ENCODE measurements around the gene WHRN.

Gene WHRN

DNA sequence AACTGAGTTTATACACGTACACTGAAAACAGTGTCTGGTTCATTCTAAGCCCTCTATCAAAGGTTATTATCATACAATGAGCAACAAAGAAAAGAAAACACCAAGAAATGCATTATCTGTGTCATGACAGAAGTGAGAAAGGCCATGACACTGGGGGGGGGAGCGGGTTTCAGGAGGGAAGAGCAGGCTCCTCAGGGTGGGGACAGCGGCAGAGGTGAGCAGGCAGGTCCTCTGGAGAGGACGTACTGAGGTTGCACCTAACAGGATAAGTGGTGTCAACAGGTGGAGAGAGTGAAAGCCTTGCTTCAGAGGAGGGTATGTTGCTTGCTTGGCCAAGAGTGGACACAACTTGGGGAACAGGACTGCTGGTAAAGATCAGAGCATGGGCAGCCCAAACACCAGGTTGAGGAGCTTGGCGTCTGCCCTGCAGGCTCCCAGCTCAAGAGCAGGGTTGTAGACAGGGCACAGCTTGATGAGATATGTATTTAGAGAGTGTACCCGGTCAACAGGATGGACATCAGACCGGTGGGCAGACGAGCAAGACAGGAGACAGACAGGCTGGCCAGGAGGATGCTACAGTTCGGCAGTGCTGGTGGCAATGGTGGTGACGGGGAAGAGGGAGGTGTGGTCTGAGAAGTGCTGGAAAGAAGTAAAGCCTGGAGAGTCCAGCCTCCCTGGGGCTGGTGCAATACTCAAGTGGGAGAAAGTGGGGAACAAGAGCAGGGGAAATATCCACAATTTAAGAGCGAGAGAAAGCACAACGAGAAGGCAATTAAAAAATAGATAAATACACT is 10.3 kb downstream of the WHRN start:
- Histone ChIP-seq H3K9me3 (ENCODE audit: low read length) (no peaks in the 10 kb centered on the region), H2AFZ (ENCODE audit: low read depth, low read length) (no peak overlapping the region), H3K4me3 (ENCODE audit: low read length) (no peak overlapping the region), H3K27me3 (ENCODE audit: insufficient read depth, low read length) (no peaks in the 10 kb centered on the region), H3K36me3 (ENCODE audit: insufficient read depth, low read length) (no peaks in the 10 kb centered on the region), H3K4me1 (ENCODE audit: insufficient read depth, low read length) (peaks cover 47% of the 10 kb centered on the region)

DNA sequence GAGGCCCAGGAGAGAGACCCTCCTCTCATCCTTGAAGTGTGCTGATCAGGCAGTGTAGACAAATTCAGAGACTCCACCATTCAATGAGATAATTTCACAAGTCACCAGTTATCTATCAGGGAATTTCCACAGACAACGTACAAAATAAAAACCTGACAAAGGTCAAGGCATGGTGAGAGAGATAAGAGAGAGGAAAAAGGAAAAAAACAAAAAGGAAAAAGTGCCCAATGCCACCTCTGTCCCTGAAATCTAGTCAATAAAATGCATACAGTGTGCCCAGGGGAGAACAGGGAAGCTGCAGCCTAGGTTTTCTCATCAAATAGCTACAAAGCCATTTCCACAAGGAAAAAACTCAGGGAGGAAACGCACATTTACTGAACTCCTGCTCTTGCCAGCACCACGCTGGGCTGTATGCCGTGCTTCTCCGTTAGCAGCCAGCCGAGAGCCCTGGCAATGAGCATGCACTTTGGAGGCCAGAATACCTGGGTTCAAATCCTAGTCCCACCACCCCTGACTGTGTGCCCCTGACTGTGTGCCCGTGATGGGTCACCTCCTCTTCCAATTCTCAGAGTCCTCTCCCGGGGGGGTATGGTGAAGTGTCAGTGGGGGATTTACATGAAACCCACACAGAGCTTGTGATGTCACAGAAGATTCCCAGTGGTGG is 11.6 kb downstream of the WHRN start:
- no peaks in the 10 kb centered on the region for H3K9me3 ChIP-seq (ENCODE audit: low read length)
- H3K4me1 ChIP-seq (ENCODE audit: insufficient read depth, low read length), result peaks cover 34% of the 10 kb centered on the region
- H3K36me3 ChIP-seq (ENCODE audit: insufficient read depth, low read length), result no peaks in the 10 kb centered on the region
- H2AFZ ChIP-seq (ENCODE audit: low read depth, low read length), result no peak overlapping the region
- no peaks in the 10 kb centered on the region for H3K27me3 ChIP-seq (ENCODE audit: insufficient read depth, low read length)
- H3K4me3 ChIP-seq (ENCODE audit: low read length), result no peak overlapping the region

DNA sequence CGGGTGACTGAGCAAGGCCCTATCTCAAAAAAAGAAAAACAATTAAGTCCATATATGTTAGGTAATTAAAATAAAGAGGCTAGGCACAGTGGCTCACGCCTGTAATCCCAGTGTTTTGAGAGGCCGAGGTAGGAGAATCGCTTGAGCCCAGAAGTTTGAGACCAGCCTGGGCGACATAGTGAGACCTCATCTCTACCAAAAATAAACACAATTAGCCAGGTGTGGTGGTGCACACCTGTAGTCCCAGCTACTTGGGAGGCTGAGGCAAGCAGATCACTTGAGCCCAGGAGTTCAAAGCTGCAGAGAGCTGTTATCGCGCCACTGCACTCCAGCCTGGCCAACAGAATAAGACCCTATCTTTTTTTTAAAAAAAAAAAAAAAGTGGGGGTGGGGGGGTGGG is 12.3 kb downstream of the WHRN start:
- H3K4me3 ChIP-seq (ENCODE audit: low read length), result no peak overlapping the region
- no peaks in the 10 kb centered on the region for H3K27me3 ChIP-seq (ENCODE audit: insufficient read depth, low read length)
- peaks cover 29% of the 10 kb centered on the region for H3K4me1 ChIP-seq (ENCODE audit: insufficient read depth, low read length)
- H3K9me3 ChIP-seq (ENCODE audit: low read length), result no peaks in the 10 kb centered on the region
- H2AFZ ChIP-seq (ENCODE audit: low read depth, low read length), result no peak overlapping the region
- no peaks in the 10 kb centered on the region for H3K36me3 ChIP-seq (ENCODE audit: insufficient read depth, low read length)

DNA sequence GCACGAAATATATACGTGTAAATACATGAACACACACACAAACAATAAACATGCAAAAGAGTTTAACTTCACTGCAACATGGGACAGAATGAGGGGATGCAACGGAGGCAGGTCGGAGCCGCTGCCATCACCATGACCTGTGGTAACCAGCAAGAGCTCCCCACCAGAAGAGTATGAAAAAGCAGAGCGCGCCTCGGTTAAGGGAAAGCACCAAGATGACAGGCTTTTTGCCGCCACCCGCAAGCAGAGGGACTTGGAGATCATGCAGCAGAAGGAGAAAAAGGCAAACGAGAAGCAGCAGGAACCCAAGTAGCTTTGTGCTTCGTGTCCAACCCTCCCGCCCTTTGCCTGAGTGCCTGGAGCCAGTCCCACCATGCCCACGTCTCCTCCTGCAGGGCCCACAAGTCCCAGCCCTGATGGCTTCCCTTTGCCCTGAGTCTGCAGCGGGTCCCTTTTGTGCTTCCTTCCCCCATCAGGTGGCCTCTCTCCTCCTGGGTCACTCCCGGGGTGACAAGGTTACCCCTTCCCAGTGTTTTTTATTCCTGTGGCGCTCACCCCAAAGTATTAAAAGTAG is 13.8 kb downstream of the WHRN start:
- H3K9me3 ChIP-seq (ENCODE audit: low read length), result no peaks in the 10 kb centered on the region
- H3K36me3 ChIP-seq (ENCODE audit: insufficient read depth, low read length), result no peaks in the 10 kb centered on the region
- no peaks in the 10 kb centered on the region for H3K27me3 ChIP-seq (ENCODE audit: insufficient read depth, low read length)
- peaks cover 21% of the 10 kb centered on the region for H3K4me1 ChIP-seq (ENCODE audit: insufficient read depth, low read length)
- H3K4me3 ChIP-seq (ENCODE audit: low read length), result no peak overlapping the region
- no peak overlapping the region for H2AFZ ChIP-seq (ENCODE audit: low read depth, low read length)

DNA sequence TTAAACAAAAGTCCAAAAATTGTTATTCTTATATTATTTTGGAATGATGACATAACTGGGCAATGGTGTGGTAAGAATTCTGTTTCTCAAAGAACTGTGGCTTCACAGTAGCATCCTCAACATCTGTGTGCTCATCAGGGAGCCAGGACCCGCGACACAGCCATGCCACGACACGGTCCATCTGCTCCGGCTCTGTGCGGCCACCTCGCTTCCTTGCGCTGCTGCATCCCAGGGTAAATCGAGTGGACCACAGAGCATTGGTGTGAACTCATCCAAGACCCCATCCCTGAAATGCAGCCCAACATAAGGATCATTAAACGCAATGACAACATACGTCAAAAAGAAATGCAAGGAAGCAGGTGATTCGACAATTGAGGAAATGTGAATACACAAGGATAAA is 15.3 kb downstream of the WHRN start:
- no peaks in the 10 kb centered on the region for H3K9me3 ChIP-seq (ENCODE audit: low read length)
- no peaks in the 10 kb centered on the region for H3K27me3 ChIP-seq (ENCODE audit: insufficient read depth, low read length)
- no peaks in the 10 kb centered on the region for H3K36me3 ChIP-seq (ENCODE audit: insufficient read depth, low read length)
- no peak overlapping the region for H2AFZ ChIP-seq (ENCODE audit: low read depth, low read length)
- H3K4me1 ChIP-seq (ENCODE audit: insufficient read depth, low read length), result peaks cover 6% of the 10 kb centered on the region
- H3K4me3 ChIP-seq (ENCODE audit: low read length), result no peak overlapping the region

DNA sequence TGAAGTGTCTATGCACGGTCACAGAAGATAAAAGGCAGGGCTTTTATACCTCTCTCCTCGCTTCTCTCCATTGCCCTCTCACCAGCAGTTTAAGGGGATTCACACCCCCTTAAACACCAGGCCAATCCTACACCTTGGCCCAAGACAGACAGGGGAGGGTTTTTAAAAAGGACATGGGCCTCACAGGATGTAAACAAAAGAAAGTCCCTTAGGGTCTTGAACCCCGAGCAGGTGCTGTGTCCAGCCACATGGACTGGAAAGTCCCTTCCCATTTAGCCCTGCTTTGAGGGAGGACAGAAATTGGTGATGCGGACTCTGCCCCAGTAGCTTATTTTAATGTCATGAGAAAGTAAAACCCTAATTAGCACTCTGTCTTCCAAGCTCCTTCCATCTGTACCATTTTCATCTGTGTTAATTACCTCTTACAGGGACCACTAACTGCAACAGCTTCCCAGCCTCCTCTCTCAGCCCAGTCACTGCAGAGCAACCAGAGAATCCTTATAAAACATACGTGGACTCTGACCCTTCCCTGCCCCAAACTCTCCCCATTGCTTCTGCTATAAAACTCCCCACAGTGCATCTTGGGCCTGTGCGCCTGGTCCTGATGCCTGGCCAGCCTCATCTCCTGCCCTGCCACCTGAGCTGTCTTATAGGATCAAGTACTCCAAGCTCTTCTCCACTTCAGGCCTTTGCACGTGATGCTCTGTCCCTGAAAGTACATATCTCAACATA is 16.7 kb downstream of the WHRN start:
- no peak overlapping the region for H2AFZ ChIP-seq (ENCODE audit: low read depth, low read length)
- H3K4me3 ChIP-seq (ENCODE audit: low read length), result no peak overlapping the region
- no peaks in the 10 kb centered on the region for H3K9me3 ChIP-seq (ENCODE audit: low read length)
- peaks cover 4% of the 10 kb centered on the region for H3K4me1 ChIP-seq (ENCODE audit: insufficient read depth, low read length)
- H3K27me3 ChIP-seq (ENCODE audit: insufficient read depth, low read length), result no peaks in the 10 kb centered on the region
- no peaks in the 10 kb centered on the region for H3K36me3 ChIP-seq (ENCODE audit: insufficient read depth, low read length)

DNA sequence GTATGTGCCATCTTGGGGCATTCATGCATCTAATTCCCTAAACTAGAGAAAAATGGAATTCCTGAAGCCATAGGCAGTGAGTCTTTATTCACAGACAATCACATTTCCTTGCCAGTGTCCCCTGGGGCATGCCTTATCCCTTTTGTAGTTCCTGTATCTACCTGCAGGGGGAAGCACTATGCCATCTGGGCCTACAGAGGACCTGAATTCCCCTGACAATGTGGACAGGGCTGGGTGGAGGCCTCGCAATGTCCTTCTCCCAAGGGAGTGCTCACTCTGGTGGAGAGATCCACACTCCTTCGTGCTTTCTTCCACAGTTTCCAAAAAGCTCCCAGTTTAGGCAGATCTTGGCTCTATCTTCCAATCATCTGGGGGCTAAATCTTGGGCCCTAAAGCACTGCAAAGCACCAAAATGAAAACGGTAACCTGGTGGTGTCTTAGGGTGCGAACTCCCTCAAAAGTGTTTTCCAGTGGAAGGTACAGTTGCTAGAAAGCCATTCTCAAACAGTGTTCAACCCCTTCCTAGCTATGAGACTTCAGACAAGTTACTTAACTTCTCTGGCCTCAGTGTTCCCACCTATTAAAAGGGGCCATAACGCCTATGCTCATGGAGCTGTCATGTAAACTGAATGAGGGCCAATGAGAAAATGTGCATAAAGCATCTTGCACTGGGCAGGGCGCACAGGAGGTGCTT is 17.5 kb downstream of the WHRN start:
- Histone ChIP-seq H3K9me3 (ENCODE audit: low read length) (no peaks in the 10 kb centered on the region), H2AFZ (ENCODE audit: low read depth, low read length) (no peak overlapping the region), H3K36me3 (ENCODE audit: insufficient read depth, low read length) (no peaks in the 10 kb centered on the region), H3K4me1 (ENCODE audit: insufficient read depth, low read length) (peaks cover 6% of the 10 kb centered on the region), H3K4me3 (ENCODE audit: low read length) (no peak overlapping the region), H3K27me3 (ENCODE audit: insufficient read depth, low read length) (no peaks in the 10 kb centered on the region)

DNA sequence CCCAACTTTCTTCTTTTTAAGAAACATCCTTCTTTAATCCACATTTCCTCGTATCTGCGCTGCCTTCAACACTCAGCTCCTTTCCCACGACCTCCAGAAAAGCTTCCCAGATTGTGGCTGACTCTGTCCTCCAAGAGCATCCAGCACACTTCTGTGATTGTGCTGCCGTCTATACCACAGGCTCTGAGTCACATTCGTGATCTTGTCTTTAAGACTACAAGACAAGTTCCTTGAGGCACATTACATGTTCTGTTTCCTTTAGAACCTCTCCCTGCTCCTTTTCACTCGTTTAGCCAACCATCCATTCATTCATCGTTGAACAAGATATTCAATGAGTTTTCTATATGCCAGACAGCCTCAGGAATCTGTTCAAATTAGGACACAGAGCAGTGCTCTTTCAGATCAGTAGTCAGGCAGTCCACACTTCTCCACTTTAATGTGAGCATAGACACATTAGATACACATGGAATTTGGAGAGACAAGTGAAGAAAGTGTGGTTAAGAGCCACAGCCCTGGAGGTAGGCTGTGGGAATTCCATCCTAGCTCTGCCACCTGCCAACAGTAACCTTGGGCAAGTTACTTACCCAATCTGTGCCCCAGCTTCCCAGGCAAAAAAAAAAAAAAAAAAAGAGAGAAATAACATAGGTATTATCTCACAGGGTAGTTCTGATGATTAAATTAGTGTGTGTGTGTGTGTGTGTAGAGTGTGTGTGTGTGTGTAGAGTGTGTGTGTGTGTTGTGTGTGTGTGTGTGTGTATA is 18.9 kb downstream of the WHRN start:
- H3K9me3 ChIP-seq (ENCODE audit: low read length), result no peaks in the 10 kb centered on the region
- no peaks in the 10 kb centered on the region for H3K27me3 ChIP-seq (ENCODE audit: insufficient read depth, low read length)
- no peaks in the 10 kb centered on the region for H3K36me3 ChIP-seq (ENCODE audit: insufficient read depth, low read length)
- H2AFZ ChIP-seq (ENCODE audit: low read depth, low read length), result no peak overlapping the region
- H3K4me3 ChIP-seq (ENCODE audit: low read length), result no peak overlapping the region
- H3K4me1 ChIP-seq (ENCODE audit: insufficient read depth, low read length), result peaks cover 5% of the 10 kb centered on the region

DNA sequence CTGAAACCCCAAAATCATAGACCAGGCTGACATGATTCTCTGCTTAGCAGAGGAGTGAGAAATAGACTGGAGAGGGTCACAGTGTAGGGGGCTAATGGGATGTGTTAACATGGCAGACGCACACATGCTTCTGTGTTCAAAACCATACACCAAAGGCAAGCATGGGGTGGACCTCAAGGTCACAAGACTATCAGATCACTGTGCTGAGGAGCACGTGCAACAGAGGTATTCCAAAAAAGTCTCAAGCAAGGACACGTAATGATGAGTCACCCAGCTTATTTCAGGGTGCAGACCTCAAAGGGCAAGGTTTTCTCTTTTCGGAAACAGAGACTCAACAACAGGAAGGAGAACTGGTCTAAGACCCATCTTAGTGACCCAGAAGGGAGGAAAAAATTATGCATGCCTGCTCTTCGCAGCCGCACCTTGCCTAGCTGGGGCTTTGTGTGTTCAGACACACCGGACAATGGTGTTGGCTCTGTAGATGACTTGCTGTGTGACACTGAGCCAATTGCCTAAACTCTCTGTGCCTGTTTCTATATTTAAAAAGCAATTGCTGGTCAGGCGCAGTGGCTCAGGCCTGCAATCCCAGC is 20.3 kb downstream of the WHRN start:
- Histone ChIP-seq H3K4me3 (ENCODE audit: low read length) (no peak overlapping the region), H3K27me3 (ENCODE audit: insufficient read depth, low read length) (no peaks in the 10 kb centered on the region), H3K9me3 (ENCODE audit: low read length) (no peaks in the 10 kb centered on the region), H2AFZ (ENCODE audit: low read depth, low read length) (no peak overlapping the region), H3K36me3 (ENCODE audit: insufficient read depth, low read length) (no peaks in the 10 kb centered on the region), H3K4me1 (ENCODE audit: insufficient read depth, low read length) (peaks cover 5% of the 10 kb centered on the region)

DNA sequence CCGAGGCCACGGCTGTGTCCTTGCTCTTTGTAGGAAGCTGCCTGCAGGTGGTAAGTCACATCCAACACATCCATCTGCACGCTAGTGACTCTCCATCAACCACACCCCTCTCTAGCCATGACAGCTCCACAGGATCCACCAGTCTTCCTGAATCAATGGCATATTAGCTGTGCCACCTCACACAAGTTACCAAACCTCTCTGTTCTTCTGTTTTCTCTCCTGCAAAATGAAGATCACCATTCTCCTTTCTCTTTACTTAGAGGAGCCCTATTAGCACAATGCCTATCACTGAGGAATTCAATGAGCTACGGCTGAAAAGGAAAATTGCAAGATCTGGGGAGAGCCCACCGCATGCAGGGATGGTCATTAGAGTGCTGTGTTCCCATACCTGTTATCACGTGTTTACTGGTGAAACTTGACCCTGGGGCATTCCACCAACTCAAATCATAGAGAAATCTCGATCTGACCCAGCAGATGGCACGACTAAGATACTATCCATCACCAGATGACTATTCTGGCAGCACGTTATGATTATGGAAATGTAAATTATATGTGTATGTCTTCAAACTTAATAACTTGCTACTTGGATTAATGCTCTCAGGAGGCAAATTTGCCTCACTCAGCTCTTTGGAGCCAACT is 20.9 kb downstream of the WHRN start:
- H3K4me1 ChIP-seq (ENCODE audit: insufficient read depth, low read length), result peaks cover 5% of the 10 kb centered on the region
- no peaks in the 10 kb centered on the region for H3K36me3 ChIP-seq (ENCODE audit: insufficient read depth, low read length)
- no peak overlapping the region for H3K4me3 ChIP-seq (ENCODE audit: low read length)
- H3K9me3 ChIP-seq (ENCODE audit: low read length), result no peaks in the 10 kb centered on the region
- H3K27me3 ChIP-seq (ENCODE audit: insufficient read depth, low read length), result no peaks in the 10 kb centered on the region
- no peak overlapping the region for H2AFZ ChIP-seq (ENCODE audit: low read depth, low read length)

DNA sequence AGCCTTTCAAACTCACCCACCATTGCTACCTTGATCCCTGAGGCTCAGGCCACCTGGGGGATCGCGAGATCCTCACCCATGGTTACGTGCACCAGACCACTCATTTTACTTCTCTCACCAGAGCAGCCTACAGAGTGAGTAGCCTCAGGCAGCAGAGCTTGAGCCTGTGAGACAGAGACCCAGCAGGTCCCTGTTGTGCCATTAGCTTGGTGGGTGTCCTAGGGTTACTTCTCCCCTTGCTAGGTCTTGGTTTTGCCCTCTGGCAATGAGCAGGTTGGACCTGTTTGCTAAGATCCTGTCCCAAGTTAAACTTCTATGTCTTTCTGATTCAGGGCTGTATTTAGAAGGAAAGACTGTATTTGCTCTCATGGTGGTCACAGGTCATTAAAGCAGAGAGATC is 21.8 kb downstream of the WHRN start:
- Histone ChIP-seq H2AFZ (ENCODE audit: low read depth, low read length) (no peak overlapping the region), H3K4me3 (ENCODE audit: low read length) (no peak overlapping the region), H3K9me3 (ENCODE audit: low read length) (no peaks in the 10 kb centered on the region), H3K4me1 (ENCODE audit: insufficient read depth, low read length) (peaks cover 5% of the 10 kb centered on the region), H3K36me3 (ENCODE audit: insufficient read depth, low read length) (no peaks in the 10 kb centered on the region), H3K27me3 (ENCODE audit: insufficient read depth, low read length) (no peaks in the 10 kb centered on the region)

Data from neuron (in vitro differentiated cells).